Coronary artery (tissue), 2 donors: Measurements from ENCODE around the gene INSYN1.

Experiments used
- DNase-seq: peaks from one replicate; pipeline ENCODE4 v3.0.0-alpha.2; 2017; ENCODE audit warnings: low spot score
- H3K27ac ChIP-seq, 2 donors: fragments of 200-600 bp; sonication (generic); one replicate each; pipeline ENCODE4 v1.5.1; 2016 to 2019
- H3K4me3 ChIP-seq: fragments of 200-600 bp; sonication (generic); 2 replicates; pipeline ENCODE4 v1.5.1; 2016; ENCODE audit warnings: mild to moderate bottlenecking, moderate library complexity
- CTCF ChIP-seq: fragments of 200-600 bp; sonication (generic); IDR thresholded peaks from one replicate; pipeline ENCODE4 v1.5.1; 2019; ENCODE audit warnings: antibody characterized with exemption

Gene INSYN1

DNA sequence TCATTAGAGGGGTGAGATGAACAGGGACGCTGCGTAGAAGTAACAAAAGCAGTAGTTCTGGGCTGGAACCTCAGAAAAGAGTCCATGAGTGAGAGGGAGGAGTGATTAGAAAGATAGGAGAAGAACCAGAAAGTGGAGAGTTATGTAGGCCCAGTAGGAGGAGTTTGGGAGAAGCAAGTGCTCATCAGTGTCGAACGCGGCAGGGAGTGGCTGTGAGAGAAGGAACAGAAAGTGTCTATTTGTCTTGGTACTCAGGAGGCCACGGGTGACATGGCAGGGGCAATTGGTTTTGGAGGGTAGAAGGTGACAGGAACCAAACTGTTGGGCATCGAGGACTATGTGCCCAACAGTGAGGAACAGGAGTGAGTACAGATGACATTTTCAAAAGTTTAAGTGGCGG lies 1.3 kb upstream of the INSYN1 start:
- no peak for TF ChIP-seq CTCF
- H3K27ac ChIP-seq: no peak overlapping the region
- DNase-seq: no peak
- no peak overlapping the region for H3K4me3 ChIP-seq

GRCh38 chr15:73752806-73753193 lies 351 bp downstream of the INSYN1 start:
- DNase-seq: no peak
- Histone ChIP-seq H3K4me3 (peak overlapping the region; percentile 92), H3K27ac (peak overlapping the region in 1 of 2 donors; percentile 77)
- no peak for TF ChIP-seq CTCF

GRCh38 chr15:73751899-73752805 lies 999 bp downstream of the INSYN1 start:
- H3K4me3 ChIP-seq: peak overlapping the region; percentile 92
- no peak for DNase-seq
- no peak for TF ChIP-seq CTCF

DNA sequence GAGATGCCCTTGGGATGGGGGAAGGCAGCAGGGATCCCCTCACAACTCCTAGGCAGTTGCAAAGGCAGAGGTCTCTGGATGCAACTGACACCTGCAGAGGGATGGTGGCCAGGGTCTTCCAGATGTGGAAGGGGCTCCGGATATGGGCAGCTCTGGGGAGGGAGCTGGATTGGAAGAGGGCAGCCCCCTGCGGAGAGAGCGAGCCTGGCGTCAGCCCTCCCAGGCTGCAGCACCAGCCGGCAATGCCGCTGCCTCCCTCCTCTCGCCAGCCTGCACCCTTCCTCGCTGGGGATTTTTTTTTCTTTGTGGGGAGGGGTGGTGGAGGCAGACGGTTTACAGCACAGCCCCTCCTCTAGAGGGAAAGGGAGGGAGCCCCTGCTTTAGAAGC lies 1.6 kb downstream of the INSYN1 start:
- no peak overlapping the region for H3K27ac ChIP-seq
- peak overlapping the region; percentile 92 for H3K4me3 ChIP-seq
- TF ChIP-seq CTCF: no peak
- DNase-seq: no peak

More at GRCh38 chr15:73751899-73752805, 999 bp downstream of the INSYN1 start:
- H3K27ac ChIP-seq: peak overlapping the region in 1 of 2 donors; percentile 77

DNA sequence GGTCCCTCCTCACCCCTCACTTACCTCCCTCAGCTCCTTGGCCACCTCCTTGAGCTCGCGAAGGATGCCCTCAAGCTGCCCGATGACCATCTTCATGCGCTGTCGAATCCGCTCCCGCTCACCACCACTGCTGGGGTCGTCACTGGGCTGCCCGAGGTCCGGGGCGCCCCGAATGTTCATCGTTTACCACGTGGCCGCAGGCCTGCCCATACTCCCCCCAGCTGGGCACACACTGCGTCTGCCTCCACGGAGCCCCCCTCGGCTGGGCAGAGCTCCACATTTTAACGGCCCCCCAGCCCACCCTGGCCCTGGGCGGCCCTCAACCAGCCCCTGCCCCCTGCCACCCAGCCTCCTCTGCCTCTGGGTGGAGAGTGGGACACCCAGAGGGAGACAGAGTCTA lies 2.2 kb downstream of the INSYN1 start:
- H3K27ac ChIP-seq: no peak overlapping the region
- TF ChIP-seq CTCF: no peak
- H3K4me3 ChIP-seq: peak overlapping the region; percentile 92
- DNase-seq: no peak

- H3K27ac ChIP-seq: no peak overlapping the region
- no peak for TF ChIP-seq CTCF
- no peak for DNase-seq
- no peak overlapping the region for H3K4me3 ChIP-seq
Observed at GRCh38 chr15:73750438-73750837, 2.7 kb downstream of the INSYN1 start.

- Histone ChIP-seq H3K27ac (no peak overlapping the region), H3K4me3 (no peak overlapping the region)
- no peak for TF ChIP-seq CTCF
- no peak for DNase-seq
Observed at GRCh38 chr15:73749971-73750370, 3.2 kb downstream of the INSYN1 start.
